Keratinocyte (primary cell): ENCODE results near the gene PIGA. TPM values are rescaled to one million over a fixed set of nuclear protein-coding genes. Genes with fewer than 3 reads are reported as not detected.

ENCODE experiments used
- DNase-seq: peaks from one replicate; pipeline ENCODE4 v3.0.0-alpha.2; 2011; ENCODE audit warnings: low read depth, missing footprints, low spot score
- FAIRE-seq: peaks from 2 replicates; lab custom pipeline; 2011; peaks lifted over from hg19 to GRCh38; lab: Jason Lieb, UNC
- H2AFZ ChIP-seq: 2 replicates; pipeline ENCODE4 v1.6.0; 2012; ENCODE audit warnings: low read length, control low read depth, inconsistent platforms; ENCODE audit not compliant: control insufficient read depth
- H3K27ac ChIP-seq: 2 replicates; pipeline ENCODE4 v1.5.1; 2011; ENCODE audit warnings: low read length; ENCODE audit not compliant: control insufficient read depth, insufficient read depth
- H3K27me3 ChIP-seq: 3 replicates; pipeline ENCODE4 v1.6.0; 2011; ENCODE audit warnings: low read length; ENCODE audit not compliant: control insufficient read depth, insufficient read depth; ENCODE audit errors: extremely low read depth
- H3K36me3 ChIP-seq, 2 experiments: 2 replicates in 1 of 2; 3 replicates in 1 of 2; pipeline ENCODE4 v1.5.1; 2011; ENCODE audit warnings: low read length in 2 of 2, mild to moderate bottlenecking in 1 of 2; ENCODE audit not compliant: control insufficient read depth in 2 of 2, insufficient read depth in 2 of 2; ENCODE audit errors: extremely low read depth in 1 of 2
- H3K4me1 ChIP-seq: 3 replicates; pipeline ENCODE4 v1.5.1; 2011; ENCODE audit warnings: low read length; ENCODE audit not compliant: control insufficient read depth, insufficient read depth; ENCODE audit errors: extremely low read depth
- H3K4me2 ChIP-seq: 3 replicates; pipeline ENCODE4 v1.6.0; 2011; ENCODE audit warnings: low read depth, low read length; ENCODE audit not compliant: control insufficient read depth, insufficient read depth; ENCODE audit errors: extremely low read depth
- H3K4me3 ChIP-seq, 3 experiments: fragments of 200-600 bp in 1 of 3; sonication (generic) in 1 of 3; 2 replicates in 2 of 3; 3 replicates in 1 of 3; pipeline ENCODE4 v1.5.1; 2011 to 2016; ENCODE audit warnings: low read length in 3 of 3, mild to moderate bottlenecking in 3 of 3, control low read depth in 2 of 3, inconsistent platforms in 1 of 3, low read depth in 1 of 3, mixed read lengths in 1 of 3, mixed run types in 1 of 3, moderate library complexity in 1 of 3; ENCODE audit not compliant: control insufficient read depth in 2 of 3, insufficient read depth in 2 of 3; ENCODE audit errors: extremely low read depth in 1 of 3
- H3K79me2 ChIP-seq: 2 replicates; pipeline ENCODE4 v1.6.0; 2012; ENCODE audit warnings: low read length; ENCODE audit not compliant: control insufficient read depth, insufficient read depth
- H3K9ac ChIP-seq: 3 replicates; pipeline ENCODE4 v1.6.0; 2011; ENCODE audit warnings: low read length; ENCODE audit not compliant: control insufficient read depth, insufficient read depth; ENCODE audit errors: extremely low read depth
- H3K9me1 ChIP-seq: 3 replicates; pipeline ENCODE4 v1.6.0; 2011; ENCODE audit warnings: low read length; ENCODE audit not compliant: control insufficient read depth, insufficient read depth; ENCODE audit errors: extremely low read depth
- H3K9me3 ChIP-seq: 2 replicates; pipeline ENCODE4 v1.5.1; 2012; ENCODE audit warnings: low read depth, low read length; ENCODE audit not compliant: control insufficient read depth
- H4K20me1 ChIP-seq: 3 replicates; pipeline ENCODE4 v1.6.0; 2011; ENCODE audit warnings: low read length; ENCODE audit not compliant: control insufficient read depth, insufficient read depth; ENCODE audit errors: extremely low read depth
- EZH2 ChIP-seq: IDR thresholded peaks from one replicate; pipeline ENCODE4 v1.6.1; 2012; ENCODE audit warnings: inconsistent platforms, mild to moderate bottlenecking, low read length, moderate library complexity
- dilution Hi-C: fragments of 300-500 bp; cut with MboI; formaldehyde crosslinking; loops from one replicate; pipeline ENCODE4 v1.7.0; 2020; ENCODE audit warnings: low sequenced_read_pairs; ENCODE audit not compliant: extremely low pct_ligation_motif_present
- polyA plus RNA-seq, 5 experiments: library from polyadenylated mRNA; depleted of rRNA in 3 of 5; stranded (reverse) in 3 of 5; stranded (forward) in 1 of 5; unstranded in 1 of 5; fragments of >200 nt; gene quantifications; 1 replicate in 1 of 5; 2 replicates in 3 of 5; 3 replicates in 1 of 5; pipeline versions ENCODE4 v1.2.1 to v1.2.3, GENCODE V29; 2011 to 2012; ENCODE audit warnings: missing spikeins in 2 of 5, low read depth in 1 of 5, low replicate concordance in 1 of 5
- TF ChIP-seq, protein P1 (sequence below), 3 experiments: IDR thresholded peaks in 1 of 3; conservative IDR thresholded peaks in 1 of 3; optimal IDR thresholded peaks in 1 of 3; 2 replicates in 2 of 3; 3 replicates in 1 of 3; pipeline versions ENCODE3 to v1.5.1; 2011; ENCODE audit warnings: low read length in 3 of 3, mild to moderate bottlenecking in 3 of 3, moderate library complexity in 2 of 3, control low read depth in 1 of 3, inconsistent platforms in 1 of 3; ENCODE audit not compliant: insufficient read depth in 2 of 3; ENCODE audit errors: extremely low read depth in 1 of 3

PIGA gene
- polyA plus RNA-seq, 1 donor (not counting 4 experiments of a cell fraction or from before 2014, with no cell fraction given) = 17.0 TPM

GRCh38 chrX:15301924-15302323 is 33.4 kb downstream of the PIGA start:
- H3K4me3 ChIP-seq = no peak overlapping the region
- H3K79me2 ChIP-seq = no peaks in the 10 kb centered on the region
- H3K9me1 ChIP-seq = no peaks in the 10 kb centered on the region
- H3K4me1 ChIP-seq = no peaks in the 10 kb centered on the region
- no peaks in the 10 kb centered on the region for H3K27me3 ChIP-seq
- DNase-seq (no peak), FAIRE-seq (no peak)
- no peak for TF ChIP-seq EZH2
- TF ChIP-seq, protein P1, sequence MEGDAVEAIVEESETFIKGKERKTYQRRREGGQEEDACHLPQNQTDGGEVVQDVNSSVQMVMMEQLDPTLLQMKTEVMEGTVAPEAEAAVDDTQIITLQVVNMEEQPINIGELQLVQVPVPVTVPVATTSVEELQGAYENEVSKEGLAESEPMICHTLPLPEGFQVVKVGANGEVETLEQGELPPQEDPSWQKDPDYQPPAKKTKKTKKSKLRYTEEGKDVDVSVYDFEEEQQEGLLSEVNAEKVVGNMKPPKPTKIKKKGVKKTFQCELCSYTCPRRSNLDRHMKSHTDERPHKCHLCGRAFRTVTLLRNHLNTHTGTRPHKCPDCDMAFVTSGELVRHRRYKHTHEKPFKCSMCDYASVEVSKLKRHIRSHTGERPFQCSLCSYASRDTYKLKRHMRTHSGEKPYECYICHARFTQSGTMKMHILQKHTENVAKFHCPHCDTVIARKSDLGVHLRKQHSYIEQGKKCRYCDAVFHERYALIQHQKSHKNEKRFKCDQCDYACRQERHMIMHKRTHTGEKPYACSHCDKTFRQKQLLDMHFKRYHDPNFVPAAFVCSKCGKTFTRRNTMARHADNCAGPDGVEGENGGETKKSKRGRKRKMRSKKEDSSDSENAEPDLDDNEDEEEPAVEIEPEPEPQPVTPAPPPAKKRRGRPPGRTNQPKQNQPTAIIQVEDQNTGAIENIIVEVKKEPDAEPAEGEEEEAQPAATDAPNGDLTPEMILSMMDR (optimal IDR thresholded peaks at IDR 0.05 in 1 of 3, IDR thresholded peaks at IDR 0.05 in 1 of 3, conservative IDR thresholded peaks at IDR 0.05 in 1 of 3; ENCODE audit: extremely low read depth in 1 of 3, insufficient read depth in 2 of 3, low read length in 3 of 3) = no peak
- no peak overlapping the region for H3K9ac ChIP-seq
- H4K20me1 ChIP-seq = no peaks in the 10 kb centered on the region
- no peaks in the 10 kb centered on the region for H3K9me3 ChIP-seq
- H3K27ac ChIP-seq = no peak overlapping the region
- no peaks in the 10 kb centered on the region for H3K36me3 ChIP-seq
- no peak overlapping the region for H2AFZ ChIP-seq
- no peak overlapping the region for H3K4me2 ChIP-seq
- dilution Hi-C loops = no loop called here

- Histone ChIP-seq H3K36me3 (no peaks in the 10 kb centered on the region), H3K9me3 (no peaks in the 10 kb centered on the region), H3K4me1 (no peaks in the 10 kb centered on the region), H3K9ac (no peak overlapping the region), H2AFZ (no peak overlapping the region), H3K27me3 (no peaks in the 10 kb centered on the region), H3K4me3 (no peak overlapping the region), H3K9me1 (no peaks in the 10 kb centered on the region), H3K79me2 (no peaks in the 10 kb centered on the region), H3K4me2 (no peak overlapping the region), H4K20me1 (no peaks in the 10 kb centered on the region), H3K27ac (no peak overlapping the region)
- DNase-seq = no peak
- dilution Hi-C loops = no loop called here
- no peak for FAIRE-seq
- TF ChIP-seq EZH2 = no peak
- TF ChIP-seq, protein P1 (optimal IDR thresholded peaks at IDR 0.05 in 1 of 3, IDR thresholded peaks at IDR 0.05 in 1 of 3, conservative IDR thresholded peaks at IDR 0.05 in 1 of 3; ENCODE audit: extremely low read depth in 1 of 3, insufficient read depth in 2 of 3, low read length in 3 of 3) = peak in 2 of 3 experiments; percentile 27 to 47
Measured at GRCh38 chrX:15299941-15300851, 35.1 kb downstream of the PIGA start.
